ENCODE data around the gene ELOVL1.
"Not testable (repeated sequence)": the region's sequence is repeated elsewhere in the genome, so short reads cannot be mapped to it uniquely, and the experiment has no call there.

Gene ELOVL1

DNA sequence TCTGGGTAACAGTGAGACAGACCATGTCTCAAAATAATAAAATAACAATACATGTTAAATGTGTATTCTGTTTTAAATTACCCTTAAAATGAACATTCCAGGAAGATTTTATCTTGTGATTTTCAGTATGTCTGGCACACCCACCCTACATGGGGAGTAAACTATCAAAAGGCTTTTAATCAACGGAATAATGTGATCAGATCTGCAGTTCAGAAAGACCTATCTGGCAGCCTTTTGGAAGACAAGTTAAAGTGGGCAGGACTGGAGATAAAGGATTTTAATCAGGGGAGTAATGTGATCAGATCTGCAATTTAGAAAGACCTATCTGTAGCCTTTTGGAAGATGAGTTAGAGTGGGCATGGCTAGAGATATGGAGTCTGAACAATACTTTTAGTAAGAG, 11.7 kb upstream of the ELOVL1 start:
- DNase-seq, result no peak

GRCh38 chr1:43377831-43378230, 10.0 kb upstream of the ELOVL1 start:
- no peak for DNase-seq

GRCh38 chr1:43376723-43377235, 9.0 kb upstream of the ELOVL1 start:
- DNase-seq, result peak; percentile 49

- DNase-seq, result no peak
Observed at GRCh38 chr1:43373066-43373940, 5.5 kb upstream of the ELOVL1 start.

GRCh38 chr1:43372172-43372571, 4.4 kb upstream of the ELOVL1 start:
- DNase-seq, result no peak

GRCh38 chr1:43370564-43370963, 2.8 kb upstream of the ELOVL1 start:
- DNase-seq, result no peak

GRCh38 chr1:43369779-43370178, 2.0 kb upstream of the ELOVL1 start:
- not testable (repeated sequence) for DNase-seq

- DNase-seq, result no peak
Observed at GRCh38 chr1:43368646-43369020, 822 bp upstream of the ELOVL1 start.

GRCh38 chr1:43367026-43367903, 546 bp downstream of the ELOVL1 start:
- DNase-seq, result peak; percentile 26

DNA sequence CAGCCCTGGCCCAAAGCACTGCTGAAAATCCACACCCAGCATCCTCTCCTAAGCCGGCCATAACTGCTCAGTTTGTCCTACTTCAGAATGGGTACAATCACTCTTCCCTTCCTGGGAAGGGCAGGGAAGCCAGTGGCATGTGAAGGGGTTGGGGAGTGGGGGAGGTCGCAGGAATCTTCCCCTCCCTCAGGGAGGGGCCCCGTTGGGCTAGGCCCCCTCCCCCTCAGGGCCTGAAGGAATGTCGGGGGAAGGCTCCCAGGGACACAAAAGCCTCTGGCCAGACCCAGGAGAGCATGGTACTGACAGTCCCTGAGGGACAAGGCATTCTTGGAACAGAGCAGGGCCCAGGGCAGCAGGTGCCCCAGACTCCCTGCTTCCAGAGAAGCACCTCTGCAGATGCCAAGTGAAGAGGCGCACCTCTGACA, 1.2 kb downstream of the ELOVL1 start:
- no peak for DNase-seq

DNA sequence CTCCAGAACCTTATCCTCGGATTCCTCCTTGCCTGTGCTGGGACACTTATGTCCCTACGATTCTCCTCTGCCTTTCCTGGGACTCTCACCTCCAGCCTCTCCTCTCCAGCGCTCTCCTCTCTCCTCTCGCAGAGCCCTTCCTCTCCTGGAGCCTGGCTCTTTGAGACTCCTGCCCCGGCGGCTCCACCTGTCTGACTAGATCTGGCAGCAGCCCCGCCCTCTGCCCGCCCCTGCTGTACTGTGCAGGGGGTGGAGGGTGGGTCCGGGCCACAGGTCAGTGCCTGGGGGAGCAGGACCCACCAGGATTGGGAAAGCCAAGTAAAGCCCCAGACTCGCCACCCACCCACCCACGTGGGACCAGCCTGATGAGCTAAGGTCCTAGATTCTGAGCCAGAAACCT, 1.6 kb downstream of the ELOVL1 start:
- DNase-seq, result no peak

GRCh38 chr1:43365678-43366077, 2.1 kb downstream of the ELOVL1 start:
- DNase-seq, result no peak

DNA sequence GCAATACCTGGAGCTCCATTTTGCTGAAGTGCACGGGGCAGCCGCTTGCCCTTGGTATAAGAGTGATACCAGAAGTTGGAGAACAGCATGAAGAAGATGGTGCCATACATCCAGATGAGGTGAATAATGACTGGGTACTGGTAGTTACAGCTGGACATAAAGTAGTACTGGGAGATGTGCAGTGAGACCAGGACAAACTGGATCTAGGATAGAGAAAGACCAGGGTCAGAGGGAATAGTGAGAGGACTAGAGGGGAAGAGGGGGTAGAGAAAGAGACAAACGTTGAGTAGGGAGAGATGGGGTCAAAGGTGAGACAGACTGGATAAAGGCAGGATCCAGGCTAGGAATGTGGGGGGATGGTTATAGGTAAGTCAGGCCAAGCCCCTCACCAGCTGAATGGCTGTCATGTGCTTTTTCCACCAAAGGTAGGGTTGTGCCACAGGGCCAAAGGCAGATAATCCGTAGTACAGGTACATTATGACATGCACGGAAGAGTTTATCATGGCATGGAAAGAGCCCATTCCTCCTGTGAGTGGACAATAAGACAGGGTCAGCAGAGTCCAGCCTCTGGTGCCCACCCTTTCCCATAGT, 3.8 kb downstream of the ELOVL1 start:
- DNase-seq, result no peak

- no peak for DNase-seq
Observed at GRCh38 chr1:43363283-43363934, 4.4 kb downstream of the ELOVL1 start.

DNA sequence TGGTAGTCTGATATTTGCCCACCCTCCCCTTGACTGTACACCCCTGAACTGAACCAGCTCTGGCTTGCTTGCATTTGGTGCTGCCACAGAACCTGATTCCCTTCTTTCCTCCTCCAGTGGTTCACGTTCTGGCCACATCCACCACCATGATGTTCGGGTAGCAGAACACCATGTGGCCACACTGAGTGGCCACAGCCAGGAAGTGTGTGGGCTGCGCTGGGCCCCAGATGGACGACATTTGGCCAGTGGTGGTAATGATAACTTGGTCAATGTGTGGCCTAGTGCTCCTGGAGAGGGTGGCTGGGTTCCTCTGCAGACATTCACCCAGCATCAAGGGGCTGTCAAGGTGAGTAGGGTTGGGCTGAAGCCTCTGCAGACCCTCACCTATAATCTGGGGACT, 7.2 kb downstream of the ELOVL1 start:
- DNase-seq, result no peak

DNA sequence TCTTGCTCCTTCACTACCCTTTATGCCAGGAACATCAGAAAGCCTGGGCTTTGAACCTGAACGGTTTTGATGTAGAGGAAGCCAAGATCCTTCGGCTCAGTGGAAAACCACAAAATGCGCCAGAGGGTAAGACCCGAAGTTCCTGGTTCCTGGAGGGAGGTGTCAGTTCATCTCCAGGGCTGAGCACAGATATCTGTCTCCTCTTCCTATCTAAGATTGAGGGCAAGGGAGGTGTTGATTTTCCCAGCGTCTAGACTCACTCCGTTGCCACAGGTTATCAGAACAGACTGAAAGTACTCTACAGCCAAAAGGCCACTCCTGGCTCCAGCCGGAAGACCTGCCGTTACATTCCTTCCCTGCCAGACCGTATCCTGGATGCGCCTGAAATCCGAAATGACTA, 8.1 kb downstream of the ELOVL1 start:
- no peak for DNase-seq

DNA sequence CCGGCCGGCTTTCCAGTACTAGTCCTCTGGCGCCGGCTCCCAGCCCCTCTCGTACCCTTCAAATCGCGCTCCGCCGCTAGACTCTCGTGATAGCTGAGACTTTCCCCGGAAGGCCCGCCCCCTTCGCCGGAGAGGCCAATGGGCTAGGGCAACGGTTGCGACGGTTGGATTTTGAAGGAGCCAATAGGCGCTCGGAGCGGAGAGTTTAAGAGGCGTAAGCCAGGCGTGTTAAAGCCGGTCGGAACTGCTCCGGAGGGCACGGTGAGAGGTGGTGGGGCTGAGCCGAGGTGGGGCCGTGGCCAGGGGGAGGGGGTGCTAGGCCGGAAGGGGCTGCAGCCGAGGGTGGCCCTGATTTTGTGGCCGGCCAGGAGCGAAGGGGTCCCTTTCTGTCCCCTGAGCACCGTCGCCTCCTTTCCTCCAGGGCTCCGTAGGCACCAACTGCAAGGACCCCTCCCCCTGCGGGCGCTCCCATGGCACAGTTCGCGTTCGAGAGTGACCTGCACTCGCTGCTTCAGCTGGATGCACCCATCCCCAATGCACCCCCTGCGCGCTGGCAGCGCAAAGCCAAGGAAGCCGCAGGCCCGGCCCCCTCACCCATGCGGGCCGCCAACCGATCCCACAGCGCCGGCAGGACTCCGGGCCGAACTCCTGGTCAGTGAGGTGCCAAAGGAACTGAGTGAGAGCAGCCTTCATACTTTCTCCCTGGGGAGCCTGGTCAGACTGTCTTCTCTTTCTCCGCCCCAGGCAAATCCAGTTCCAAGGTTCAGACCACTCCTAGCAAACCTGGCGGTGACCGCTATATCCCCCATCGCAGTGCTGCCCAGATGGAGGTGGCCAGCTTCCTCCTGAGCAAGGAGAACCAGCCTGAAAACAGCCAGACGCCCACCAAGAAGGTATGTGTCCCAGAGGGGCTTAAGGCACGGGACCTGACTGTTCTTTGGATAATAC, 8.8 kb downstream of the ELOVL1 start, which contains the start of gene CDC20:
Gene CDC20, plus strand, starts transcription at position 236 of the 948 bp plus-strand sequence. Its CDS starts 235 bp downstream, at position 471.
- DNase-seq, result peak; percentile 99

DNA sequence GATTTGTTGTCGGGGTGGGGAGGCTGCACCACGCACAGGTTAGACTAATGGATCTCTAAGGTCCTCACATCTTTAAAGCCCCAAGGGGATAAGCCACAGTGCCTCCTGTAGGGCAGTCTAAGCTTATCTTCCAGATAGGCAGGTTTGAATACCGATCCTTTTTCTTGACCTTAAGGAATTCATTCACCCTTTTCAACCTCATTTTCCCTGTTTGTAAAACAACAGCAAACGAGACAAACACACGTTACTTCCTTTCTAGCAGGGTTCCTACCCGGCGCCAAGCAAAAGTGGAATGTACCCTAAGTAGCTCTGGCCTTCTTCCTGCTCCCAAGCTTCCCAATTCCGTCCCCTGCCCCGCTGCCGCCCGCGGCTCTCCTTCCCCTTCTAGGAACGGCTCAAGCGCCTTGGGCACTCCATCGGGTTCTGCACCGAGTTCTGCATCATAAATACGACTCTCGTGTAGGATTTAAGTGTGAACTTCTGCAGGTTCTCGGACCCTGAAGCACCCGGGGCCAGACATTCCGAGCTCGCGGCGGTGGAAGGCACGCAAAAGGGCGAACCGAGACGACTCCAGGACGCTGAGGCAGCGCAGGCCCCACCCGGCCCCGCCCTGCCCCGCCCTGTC, 9.6 kb downstream of the ELOVL1 start:
- DNase-seq, result peak; percentile 73

- no peak for DNase-seq
Observed at GRCh38 chr1:43357251-43357650, 10.6 kb downstream of the ELOVL1 start.

- DNase-seq, result no peak
Observed at GRCh38 chr1:43354936-43355335, 12.9 kb downstream of the ELOVL1 start.

- no peak for DNase-seq
Observed at GRCh38 chr1:43354471-43354870, 13.3 kb downstream of the ELOVL1 start.

All from DMS79 treated with DMSO at 0.1 percent for 48 hours (cell line).